H1 (cell line): ENCODE data around the gene CD3D. TPM values are rescaled to one million over a fixed set of nuclear protein-coding genes. Genes with fewer than 3 reads are reported as not detected.

Experiments used
- CTCF ChIA-PET: fragments of 300-600 bp; sonication (Branson Sonifier 250); formaldehyde crosslinking; loops from one replicate; lab custom pipeline; 2021; ENCODE audit not compliant: partially characterized antibody; lab: Charles Lee
- POLR2A ChIA-PET: fragments of 300-600 bp; sonication (Branson Sonifier 250); formaldehyde crosslinking; loops from one replicate; lab custom pipeline; 2021; ENCODE audit warnings: inconsistent platforms; ENCODE audit not compliant: partially characterized antibody; lab: Charles Lee
- DNase-seq, 2 experiments: peaks; one replicate each; pipeline versions ENCODE4 v3.0.0 to v3.0.0-alpha.2; 2010 to 2022; ENCODE audit warnings: low spot score in 2 of 2, low read depth in 1 of 2, mixed read lengths in 1 of 2
- FAIRE-seq: peaks from 2 replicates; lab custom pipeline; 2011; peaks lifted over from hg19 to GRCh38; lab: Jason Lieb, UNC
- H2AFZ ChIP-seq: 2 replicates; pipeline ENCODE4 v1.8.1; 2012; ENCODE audit warnings: low read length, inconsistent platforms
- H2AK5ac ChIP-seq: 2 replicates; pipeline ENCODE4 v1.6.1; 2013; ENCODE audit warnings: low read depth, low read length
- H2BK120ac ChIP-seq: replicated peaks from 2 replicates; pipeline ENCODE3; 2013; ENCODE audit warnings: low read depth, low read length, inconsistent platforms
- H2BK12ac ChIP-seq: 2 replicates; pipeline ENCODE4 v1.6.1; 2013; ENCODE audit warnings: low read depth, low read length
- H2BK15ac ChIP-seq: 2 replicates; pipeline ENCODE4 v1.6.1; 2013; ENCODE audit warnings: low read length
- H2BK20ac ChIP-seq: 2 replicates; pipeline ENCODE4 v1.6.1; 2013; ENCODE audit warnings: low read length
- H2BK5ac ChIP-seq: 2 replicates; pipeline ENCODE4 v1.6.1; 2013; ENCODE audit warnings: low read depth, low read length
- H3K14ac ChIP-seq: 2 replicates; pipeline ENCODE4 v1.6.1; 2013; ENCODE audit warnings: inconsistent platforms; ENCODE audit not compliant: insufficient read length
- H3K18ac ChIP-seq: 2 replicates; pipeline ENCODE4 v1.6.1; 2013; ENCODE audit warnings: low read length; ENCODE audit errors: extremely low read depth
- H3K23ac ChIP-seq: 2 replicates; pipeline ENCODE4 v1.6.1; 2013; ENCODE audit warnings: inconsistent platforms; ENCODE audit not compliant: insufficient read length
- H3K23me2 ChIP-seq: 2 replicates; pipeline ENCODE4 v1.6.1; 2013; ENCODE audit warnings: low read depth, low read length
- H3K27ac ChIP-seq: 2 replicates; pipeline ENCODE4 v1.6.1; 2011; ENCODE audit warnings: low read depth, low read length, inconsistent platforms
- H3K27me3 ChIP-seq, 4 experiments: replicated peaks in 1 of 4; 1 replicate in 1 of 4; 2 replicates in 3 of 4; pipeline versions ENCODE4 v1.6.1 to v1.8.1; 2011 to 2013; ENCODE audit warnings: low read length in 3 of 4, mild to moderate bottlenecking in 3 of 4, inconsistent platforms in 2 of 4, mixed read lengths in 2 of 4, moderate library complexity in 1 of 4; ENCODE audit not compliant: control insufficient read depth in 3 of 4, insufficient read depth in 3 of 4; ENCODE audit errors: extremely low read depth in 1 of 4
- H3K36me3 ChIP-seq, 4 experiments: 2 replicates each; pipeline versions ENCODE4 v1.6.1 to v1.8.1; 2011 to 2013; ENCODE audit warnings: mild to moderate bottlenecking in 4 of 4, low read length in 3 of 4, moderate library complexity in 2 of 4, control low read depth in 1 of 4, inconsistent platforms in 1 of 4; ENCODE audit not compliant: insufficient read depth in 4 of 4, control insufficient read depth in 2 of 4
- H3K4ac ChIP-seq: replicated peaks from 2 replicates; pipeline ENCODE3; 2013; ENCODE audit warnings: low read length, low read depth, mixed read lengths, inconsistent platforms; ENCODE audit not compliant: insufficient read length
- H3K4me1 ChIP-seq, 4 experiments: replicated peaks in 1 of 4; 1 replicate in 1 of 4; 2 replicates in 3 of 4; pipeline versions ENCODE4 v1.6.1 to v1.8.1; 2011 to 2013; ENCODE audit warnings: low read length in 3 of 4, inconsistent platforms in 2 of 4, mixed read lengths in 1 of 4; ENCODE audit not compliant: insufficient read depth in 4 of 4, control insufficient read depth in 3 of 4
- H3K4me2 ChIP-seq, 2 experiments: 2 replicates each; pipeline versions ENCODE4 v1.6.1 to v1.8.1; 2011 to 2013; ENCODE audit warnings: low read depth in 2 of 2, low read length in 2 of 2, control low read depth in 1 of 2, inconsistent platforms in 1 of 2, mild to moderate bottlenecking in 1 of 2; ENCODE audit not compliant: insufficient read depth in 1 of 2
- H3K4me3 ChIP-seq, 4 experiments: fragments of 200-600, 300-600 bp in 1 of 4; sonication (generic), shearing (Covaris generic), sonication (Bioruptor Twin) in 1 of 4; 2 replicates each; pipeline versions ENCODE4 v1.5.1 to v1.8.1; 2011 to 2016; ENCODE audit warnings: low read length in 4 of 4, low read depth in 3 of 4, control low read depth in 2 of 4, inconsistent platforms in 2 of 4, mild to moderate bottlenecking in 2 of 4, mixed read lengths in 1 of 4, moderate library complexity in 1 of 4; ENCODE audit not compliant: insufficient read depth in 2 of 4; ENCODE audit errors: extremely low read depth in 1 of 4
- H3K56ac ChIP-seq: replicated peaks from 2 replicates; pipeline ENCODE3; 2013; ENCODE audit warnings: low read depth, mild to moderate bottlenecking, mixed read lengths, low read length, inconsistent platforms; ENCODE audit not compliant: insufficient read length
- H3K79me1 ChIP-seq: 2 replicates; pipeline ENCODE4 v1.6.1; 2013; ENCODE audit warnings: low read depth, low read length, control low read depth
- H3K79me2 ChIP-seq, 2 experiments: 2 replicates each; pipeline versions ENCODE4 v1.6.1 to v1.8.1; 2012 to 2013; ENCODE audit warnings: low read length in 2 of 2, mild to moderate bottlenecking in 2 of 2, inconsistent platforms in 1 of 2; ENCODE audit not compliant: insufficient read depth in 2 of 2, control insufficient read depth in 1 of 2
- H3K9ac ChIP-seq, 4 experiments: replicated peaks in 1 of 4; 1 replicate in 1 of 4; 2 replicates in 3 of 4; pipeline versions ENCODE4 v1.6.1 to v1.8.1; 2011 to 2013; ENCODE audit warnings: low read depth in 3 of 4, low read length in 3 of 4, control low read depth in 2 of 4, mild to moderate bottlenecking in 2 of 4, moderate library complexity in 2 of 4, inconsistent platforms in 1 of 4; ENCODE audit errors: extremely low read depth in 1 of 4
- H3K9me3 ChIP-seq, 2 experiments: 2 replicates each; pipeline versions ENCODE4 v1.6.1 to v1.8.1; 2012 to 2013; ENCODE audit warnings: mild to moderate bottlenecking in 2 of 2, moderate library complexity in 2 of 2, control low read depth in 1 of 2, inconsistent platforms in 1 of 2, low read depth in 1 of 2, low read length in 1 of 2, mixed read lengths in 1 of 2; ENCODE audit not compliant: insufficient read depth in 2 of 2
- H4K20me1 ChIP-seq, 2 experiments: replicated peaks in 1 of 2; 2 replicates each; pipeline versions ENCODE3 to v1.8.1; 2011 to 2013; ENCODE audit warnings: inconsistent platforms in 2 of 2, low read length in 2 of 2, mild to moderate bottlenecking in 1 of 2; ENCODE audit not compliant: insufficient read depth in 2 of 2, control insufficient read depth in 1 of 2
- H4K5ac ChIP-seq: 2 replicates; pipeline ENCODE4 v1.6.1; 2013; ENCODE audit warnings: low read length, low read depth, mixed read lengths, inconsistent platforms; ENCODE audit not compliant: insufficient read length
- H4K8ac ChIP-seq: 2 replicates; pipeline ENCODE4 v1.8.0; 2013; ENCODE audit warnings: mild to moderate bottlenecking, moderate library complexity, low read length, inconsistent platforms; ENCODE audit not compliant: insufficient read depth; ENCODE audit errors: extremely low read depth
- H4K91ac ChIP-seq: replicated peaks from 2 replicates; pipeline ENCODE3; 2013; ENCODE audit warnings: low read length, mixed read lengths, inconsistent platforms; ENCODE audit not compliant: insufficient read length
- ASH2L ChIP-seq: fragments of 200-600, 300-600 bp; sonication (generic); IDR thresholded peaks from one replicate; pipeline ENCODE4 v1.7.1; 2017; ENCODE audit warnings: low read length
- BACH1 ChIP-seq: IDR thresholded peaks from 2 replicates; pipeline ENCODE4 v1.6.1; 2012; ENCODE audit warnings: low read length, improper control_type of control experiment
- BRCA1 ChIP-seq: IDR thresholded peaks from 2 replicates; pipeline ENCODE4 v1.6.1; 2012; ENCODE audit warnings: low read depth, low read length, improper control_type of control experiment
- CBX8 ChIP-seq: fragments of 300-800, 300-1000 bp; sonication (generic); IDR thresholded peaks from 2 replicates; pipeline ENCODE4 v1.7.1; 2016; ENCODE audit warnings: low read depth, low read length, borderline replicate concordance
- E2F6 ChIP-seq: IDR thresholded peaks from 2 replicates; pipeline ENCODE4 v1.6.1; 2012; ENCODE audit warnings: inconsistent platforms
- EP300 ChIP-seq, 2 experiments: IDR thresholded peaks; 1 replicate in 1 of 2; 2 replicates in 1 of 2; pipeline ENCODE4 v1.6.1; 2011 to 2012; ENCODE audit warnings: low read depth in 2 of 2, low read length in 2 of 2, mild to moderate bottlenecking in 2 of 2, borderline replicate concordance in 1 of 2, inconsistent platforms in 1 of 2, moderate library complexity in 1 of 2
- JUN ChIP-seq: IDR thresholded peaks from 2 replicates; pipeline ENCODE4 v1.6.1; 2011; ENCODE audit warnings: low read depth, mild to moderate bottlenecking, improper control_type of control experiment, low read length
- KDM1A ChIP-seq: fragments of 200-600, 300-600 bp; sonication (generic); IDR thresholded peaks from 2 replicates; pipeline ENCODE4 v1.7.1; 2016; ENCODE audit warnings: mild to moderate bottlenecking, low read length, borderline replicate concordance
- MAFK ChIP-seq: IDR thresholded peaks from 2 replicates; pipeline ENCODE4 v1.6.1; 2012; ENCODE audit warnings: low read depth, mild to moderate bottlenecking, improper control_type of control experiment, low read length
- NANOG ChIP-seq: IDR thresholded peaks from 2 replicates; pipeline ENCODE4 v1.6.1; 2011; ENCODE audit warnings: low read length, low read depth, mild to moderate bottlenecking, inconsistent platforms; ENCODE audit not compliant: insufficient read depth, poor library complexity, severe bottlenecking
- POLR2A ChIP-seq, 2 experiments: IDR thresholded peaks; 1 replicate in 1 of 2; 2 replicates in 1 of 2; pipeline ENCODE4 v1.6.1; 2011; ENCODE audit warnings: low read depth in 2 of 2, low read length in 2 of 2, mild to moderate bottlenecking in 2 of 2; ENCODE audit errors: control extremely low read depth in 1 of 2
- RXRA ChIP-seq: IDR thresholded peaks from 2 replicates; pipeline ENCODE4 v1.6.1; 2011; ENCODE audit warnings: low read depth, mild to moderate bottlenecking, low read length, moderate library complexity; ENCODE audit not compliant: insufficient read depth
- SP1 ChIP-seq: IDR thresholded peaks from 2 replicates; pipeline ENCODE4 v1.6.1; 2011; ENCODE audit warnings: low read depth, low read length
- TAF7 ChIP-seq: optimal IDR thresholded peaks from 2 replicates; pipeline ENCODE3; 2011; ENCODE audit warnings: low read depth, mild to moderate bottlenecking, inconsistent platforms, low read length, moderate library complexity, borderline replicate concordance
- WGBS, 2 experiments: shearing (Covaris generic) in 1 of 2; methylation state at CpG; one replicate each; pipeline versions ENCODE4 v1.1.6 to v1.1.7; 2013 to 2015; ENCODE audit warnings: low lambda C conversion rate in 2 of 2, mixed read lengths in 2 of 2, inconsistent platforms in 1 of 2, low coverage in 1 of 2, missing lambda C conversion rate in 1 of 2; ENCODE audit not compliant: insufficient replicate concordance in 2 of 2, insufficient coverage in 1 of 2, insufficient read length in 1 of 2; ENCODE audit errors: extremely low coverage in 1 of 2, missing lambda C conversion rate in 1 of 2; 5-methylcytosine and 5-hydroxymethylcytosine counted together
- polyA plus RNA-seq, 7 experiments: library from polyadenylated mRNA; depleted of rRNA in 3 of 7; stranded (reverse) in 5 of 7; unstranded in 2 of 7; fragments of >200 nt in 5 of 7; fragments of 200-250 nt in 2 of 7; gene quantifications; 1 replicate in 5 of 7; 2 replicates in 1 of 7; 4 replicates in 1 of 7; pipeline versions ENCODE4 v1.2.1 to v1.2.3, GENCODE V29; 2011 to 2013; ENCODE audit warnings: missing spikeins in 2 of 7, mixed read lengths in 2 of 7
- total RNA-seq: library from RNA; stranded (reverse); fragmentation: NEBNext Ultra II Directional; extraction: Animal tissue kit (Norgen Biotek cat#: 25700); gene quantifications from 2 replicates; pipeline ENCODE4 v1.2.1, GENCODE V29; 2021

CD3D gene
- total and polyA plus RNA-seq, 2 of the 8 experiments (the other 6 are each of a cell fraction or from before 2014, with no cell fraction given) = not detected

GRCh38 chr11:118374729-118375128 lies 32.2 kb upstream of the CD3D start:
- H2BK20ac ChIP-seq = no peak overlapping the region
- no peaks in the 10 kb centered on the region for H3K4me1 ChIP-seq
- ChIA-PET CTCF (interaction anchor here (0.8 to 1.7 kb wide), 3 partner anchors 11 to 102 kb away, joined by 3 to 5 read pairs (median 4); no protein-coding TSS in a partner anchor), POLR2A (interaction anchor here (1.7 to 2.4 kb wide), 3 partner anchors 10 to 17 kb away, joined by 4 to 12 read pairs (median 9); partner anchors contain the start of gene UBE4A)
- no peaks in the 10 kb centered on the region for H3K79me2 ChIP-seq
- H3K14ac ChIP-seq = no peak overlapping the region
- H3K27me3 ChIP-seq = no peaks in the 10 kb centered on the region
- FAIRE-seq (no peak), DNase-seq (no peak)
- H2AK5ac ChIP-seq = no peak overlapping the region
- H3K36me3 ChIP-seq = peaks cover 8 to 54% (median 35%) of the 10 kb centered on the region in 4 experiments
- no peak overlapping the region for H2BK5ac ChIP-seq
- no peak overlapping the region for H3K23ac ChIP-seq
- H3K4me2 ChIP-seq = no peak overlapping the region
- no peak overlapping the region for H3K9ac ChIP-seq
- no peak overlapping the region for H2BK120ac ChIP-seq
- peaks cover 0 to 2% of the 10 kb centered on the region in 2 experiments for H4K20me1 ChIP-seq
- H4K5ac ChIP-seq = no peak overlapping the region
- WGBS, 2 experiments = 84% methylated on average over 3 of the region's 3 CpGs; no CpG with 5 or more reads in 1 of the 2 experiments
- no peak overlapping the region for H4K91ac ChIP-seq
- no peak overlapping the region for H3K4ac ChIP-seq
- no peak overlapping the region for H2BK12ac ChIP-seq
- H3K4me3 ChIP-seq = no peak overlapping the region
- H3K18ac ChIP-seq = no peak overlapping the region
- no peaks in the 10 kb centered on the region for H3K9me3 ChIP-seq
- no peaks in the 10 kb centered on the region for H3K23me2 ChIP-seq
- no peaks in the 10 kb centered on the region for H3K79me1 ChIP-seq
- no peak overlapping the region for H2AFZ ChIP-seq
- H3K56ac ChIP-seq = no peak overlapping the region
- H3K27ac ChIP-seq = no peak overlapping the region
- H2BK15ac ChIP-seq = no peak overlapping the region
- H4K8ac ChIP-seq = no peak overlapping the region
- TF ChIP-seq SP1 (no peak), NANOG (no peak), JUN (no peak), CBX8 (no peak), MAFK (no peak), POLR2A (IDR thresholded peaks at IDR 0.05; ENCODE audit: control extremely low read depth in 1 of 2, low read depth in 2 of 2, low read length in 2 of 2) (no peak), TAF7 (no peak), E2F6 (no peak), EP300 (IDR thresholded peaks at IDR 0.05; ENCODE audit: borderline replicate concordance in 1 of 2, low read depth in 2 of 2, low read length in 2 of 2) (no peak), RXRA (no peak), ASH2L (no peak), BACH1 (no peak), BRCA1 (no peak), KDM1A (no peak)
